GM21423 (cell line): ENCODE data around the gene DUSP3.
A peak's percentile ranks its signal among the peaks of the same experiment; 100 is the strongest.
"Not testable (repeated sequence)": the region's sequence is repeated elsewhere in the genome, so short reads cannot be mapped to it uniquely, and the experiment has no call there.

Source experiments
- ATAC-seq: cut with Tn5 transposase; IDR thresholded peaks from one replicate; pipeline ENCODE4 v1.9.1; 2021; ENCODE audit warnings: mild to moderate bottlenecking, moderate library complexity; ENCODE audit not compliant: unreplicated experiment

The DUSP3 gene

GRCh38 chr17:43803758-43804157 lies 25.0 kb upstream of the DUSP3 start:
- no peak for ATAC-seq

DNA sequence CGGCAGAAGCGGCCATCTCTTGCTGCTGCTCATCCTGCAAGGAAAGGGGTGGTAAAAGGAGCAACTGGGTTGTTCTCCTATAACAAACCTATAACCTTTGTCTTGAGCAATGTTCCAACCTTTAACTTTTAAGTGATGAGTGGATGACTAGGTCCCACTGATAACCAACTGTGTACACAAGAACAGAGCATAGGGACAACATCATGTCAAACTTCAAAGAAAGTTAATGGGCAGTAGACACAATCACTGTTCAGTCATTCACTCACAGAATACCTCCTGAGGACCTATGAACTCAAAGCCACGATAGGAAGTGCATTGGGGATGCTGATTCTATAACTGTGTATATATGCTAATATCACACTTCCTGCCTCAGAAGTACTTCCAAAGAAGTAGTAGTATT lies 23.1 kb upstream of the DUSP3 start:
- ATAC-seq: no peak

- no peak for ATAC-seq
Observed at GRCh38 chr17:43800736-43801135, 22.0 kb upstream of the DUSP3 start.

GRCh38 chr17:43799047-43799446 lies 20.3 kb upstream of the DUSP3 start:
- ATAC-seq: no peak

- ATAC-seq: not testable (repeated sequence)
Observed at GRCh38 chr17:43798024-43798423, 19.2 kb upstream of the DUSP3 start.

DNA sequence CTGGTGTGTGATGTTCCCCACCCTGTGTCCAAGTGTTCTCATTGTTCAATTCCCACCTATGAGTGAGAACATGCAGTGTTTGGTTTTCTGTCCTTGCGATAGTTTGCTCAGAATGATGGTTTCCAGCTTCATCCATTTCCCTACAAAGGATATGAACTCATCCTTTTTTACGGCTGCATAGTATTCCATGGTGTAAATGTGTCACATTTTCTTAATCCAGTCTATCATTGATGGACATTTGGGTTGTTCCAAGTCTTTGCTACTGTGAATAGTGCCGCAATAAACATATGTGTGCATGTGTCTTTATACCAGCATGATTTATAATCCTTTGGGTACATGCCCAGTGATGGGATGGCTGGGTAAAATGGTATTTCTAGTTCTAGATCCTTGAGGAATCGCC lies 13.9 kb upstream of the DUSP3 start:
- ATAC-seq: not testable (repeated sequence)

GRCh38 chr17:43791589-43791988 lies 12.8 kb upstream of the DUSP3 start:
- ATAC-seq: no peak

DNA sequence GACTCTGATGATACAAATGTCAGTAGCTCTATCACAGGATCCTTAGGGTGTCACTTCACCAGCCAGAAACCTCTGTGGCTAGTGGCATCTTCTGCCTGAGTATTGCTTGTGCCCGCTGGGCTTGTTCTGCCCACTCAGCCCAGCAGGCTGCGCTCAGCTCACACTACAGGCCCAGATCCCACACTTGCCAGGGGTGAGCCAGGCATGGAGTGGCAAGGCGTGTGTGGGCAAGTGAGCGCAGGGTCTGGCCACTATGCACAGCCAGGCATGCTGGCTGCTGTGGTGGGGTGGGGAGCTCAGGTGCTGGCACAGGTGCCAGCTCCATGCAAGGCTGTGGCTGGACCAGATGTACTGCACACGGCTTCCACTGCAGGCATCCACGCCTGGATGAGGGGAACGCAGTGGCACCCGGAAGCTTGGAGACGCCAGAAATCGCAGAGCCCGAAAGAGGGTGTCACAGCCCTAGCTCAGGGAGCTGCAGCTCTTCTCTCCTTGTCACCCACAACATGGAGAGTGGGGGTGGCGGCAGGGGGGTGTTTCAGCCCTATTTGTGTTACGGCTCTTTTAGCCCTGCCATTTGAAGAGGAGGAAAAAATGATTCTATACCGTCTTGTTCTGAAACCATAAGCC lies 11.6 kb upstream of the DUSP3 start:
- ATAC-seq: no peak

DNA sequence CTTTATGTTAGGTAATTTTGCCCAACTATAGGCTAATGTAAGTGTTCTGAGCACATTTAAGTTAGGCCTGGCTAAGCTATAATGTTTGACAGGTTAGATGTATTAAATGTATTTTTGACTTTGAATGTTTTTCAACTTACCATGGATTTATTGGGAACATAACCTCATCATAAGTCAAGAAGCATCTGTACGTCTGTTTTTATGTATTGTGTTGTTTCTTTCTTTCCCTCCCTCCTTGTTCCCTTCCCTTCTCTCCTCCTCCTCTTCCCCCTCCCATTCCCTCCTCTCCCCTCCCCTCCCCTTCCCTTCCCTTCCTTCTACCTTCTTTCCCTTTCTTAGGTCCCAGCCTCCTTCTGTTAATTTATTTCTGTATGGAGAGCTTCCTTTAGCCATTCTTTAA lies 10.7 kb upstream of the DUSP3 start:
- no peak for ATAC-seq

DNA sequence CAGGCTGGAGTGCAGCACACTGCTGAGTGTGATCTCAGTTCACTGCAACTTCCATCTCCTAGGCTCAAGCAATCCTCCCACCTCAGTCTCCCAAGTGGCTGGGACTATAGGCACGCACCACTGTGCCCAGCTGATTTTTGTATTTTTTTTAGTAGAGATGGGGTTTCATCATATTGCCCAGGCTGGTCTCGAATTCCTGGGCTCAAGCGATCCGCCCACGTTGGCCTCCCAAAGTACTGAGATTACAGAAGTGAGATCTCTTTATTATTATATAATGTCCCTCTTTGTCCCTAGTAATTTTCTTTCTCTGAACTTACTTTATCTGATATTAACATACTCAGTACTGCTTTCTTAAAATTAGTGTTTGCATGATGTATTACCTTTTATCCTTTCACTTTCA lies 9.8 kb upstream of the DUSP3 start:
- ATAC-seq: no peak

DNA sequence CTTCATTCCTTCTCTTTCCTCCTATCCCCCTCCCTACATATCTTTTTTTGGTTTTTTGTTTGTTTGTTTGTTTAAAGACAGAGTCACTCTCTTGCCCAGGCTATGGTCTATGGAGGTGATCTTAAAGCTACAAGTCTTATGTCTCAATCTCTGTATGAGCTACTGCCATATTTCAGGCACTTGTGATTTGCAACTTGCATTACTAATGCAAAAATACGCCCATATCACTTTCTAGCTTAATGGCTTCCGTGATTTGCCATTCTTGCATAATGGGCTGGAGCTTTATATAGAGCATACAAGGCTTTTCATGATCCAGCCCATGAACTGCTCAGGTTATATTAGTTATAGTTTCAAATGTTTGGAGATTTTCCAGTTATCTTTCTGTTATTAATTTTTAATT lies 9.0 kb upstream of the DUSP3 start:
- ATAC-seq: no peak

DNA sequence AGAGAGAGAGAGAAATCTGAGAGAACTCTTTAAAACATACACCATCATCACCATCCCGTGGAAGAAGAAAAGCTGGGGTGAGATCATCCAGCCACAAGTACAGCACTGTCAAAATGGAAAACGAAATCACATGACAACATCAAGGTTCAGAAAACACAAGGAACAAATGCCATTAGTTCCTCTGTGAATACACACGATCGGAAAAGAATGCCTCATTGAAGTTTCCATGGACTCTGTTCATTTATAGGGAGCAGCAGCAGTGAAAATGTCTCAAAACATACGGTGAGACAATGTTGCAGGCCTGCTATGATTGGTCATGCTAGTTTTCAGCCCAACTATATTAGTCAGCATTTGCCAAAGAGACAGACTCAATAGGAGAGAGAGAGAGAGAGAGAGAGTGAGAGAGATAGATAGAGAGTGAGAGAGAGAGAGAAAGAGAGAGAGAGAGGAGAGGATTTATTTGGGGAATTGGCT lies 5.9 kb upstream of the DUSP3 start:
- no peak for ATAC-seq

DNA sequence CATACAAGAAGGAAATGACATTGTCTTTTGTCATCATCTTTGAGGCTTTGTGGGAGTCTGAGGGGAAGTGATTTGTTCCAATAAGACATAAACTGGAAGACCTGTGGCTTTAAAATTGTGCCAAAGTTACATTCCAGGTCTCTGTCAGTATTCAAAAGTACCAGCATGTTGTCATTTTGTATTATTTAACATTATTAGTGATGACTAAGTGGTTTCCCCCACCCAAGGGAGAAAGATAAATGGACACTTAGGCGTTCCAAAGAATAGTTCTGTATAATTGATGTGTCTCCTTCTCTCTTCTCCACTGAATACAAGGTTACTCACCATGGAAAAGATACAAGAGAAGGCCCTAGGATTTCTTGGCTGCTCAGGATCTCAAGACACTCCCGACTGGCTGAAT lies 5.3 kb upstream of the DUSP3 start:
- ATAC-seq: no peak

DNA sequence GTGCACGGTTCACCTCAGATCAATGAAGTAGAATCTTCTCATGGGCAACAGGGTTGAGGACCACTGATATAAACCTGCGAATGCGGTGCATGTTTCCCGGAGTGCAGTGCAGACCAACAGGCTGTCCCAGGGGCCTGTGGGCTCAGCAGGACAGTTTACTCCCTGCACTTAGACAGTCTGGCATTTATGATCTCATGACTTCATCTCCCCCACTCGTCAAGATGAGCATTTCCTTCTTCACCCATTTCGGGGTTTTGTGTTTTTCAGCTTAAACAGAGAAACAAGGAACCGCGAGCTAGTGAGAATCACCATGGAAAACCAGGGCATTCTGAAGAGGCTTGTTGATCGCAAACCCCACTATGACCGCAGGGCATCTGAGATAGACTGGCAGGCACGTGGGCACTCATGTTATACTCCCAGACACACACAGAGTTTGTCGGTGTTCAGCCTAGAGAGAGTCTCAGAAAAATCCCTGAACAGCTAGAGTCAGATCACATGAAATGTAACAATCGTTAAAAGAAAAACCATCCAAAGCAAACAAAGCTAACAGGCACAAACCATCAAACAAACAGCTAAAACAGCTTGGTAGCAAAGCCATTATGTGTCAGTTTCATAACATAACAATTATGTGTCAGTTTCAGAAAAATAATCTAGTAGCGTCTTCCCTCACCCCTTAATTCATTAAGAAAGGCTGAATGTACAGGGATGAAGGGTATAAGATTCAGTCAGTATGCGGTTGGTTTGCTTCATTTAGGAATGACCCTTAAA lies 4.3 kb upstream of the DUSP3 start:
- no peak for ATAC-seq

GRCh38 chr17:43780135-43780534 lies 1.4 kb upstream of the DUSP3 start, which contains the start of gene CFAP97D1:
Gene CFAP97D1 (plus strand): TSS chr17:43780435. CDS start chr17:43780463, 28 bp downstream.
- no peak for ATAC-seq

- peak; percentile 12 for ATAC-seq
Observed at GRCh38 chr17:43779145-43780125, 658 bp upstream of the DUSP3 start.

- ATAC-seq: no peak
Observed at GRCh38 chr17:43774304-43775250, 4.2 kb downstream of the DUSP3 start.

GRCh38 chr17:43772877-43773648 lies 5.7 kb downstream of the DUSP3 start:
- ATAC-seq: no peak

GRCh38 chr17:43771463-43771862 lies 7.3 kb downstream of the DUSP3 start:
- no peak for ATAC-seq
